ENCODE measurements around the gene ADAMTS4. TPM values are rescaled to one million over a fixed set of nuclear protein-coding genes. Genes with fewer than 3 reads are reported as not detected.
A peak's percentile ranks its signal among the peaks of the same experiment; 100 is the strongest.

The ADAMTS4 gene
- total RNA-seq, 2 experiments from 2014 or later = 2.3 to 3.0 TPM

DNA sequence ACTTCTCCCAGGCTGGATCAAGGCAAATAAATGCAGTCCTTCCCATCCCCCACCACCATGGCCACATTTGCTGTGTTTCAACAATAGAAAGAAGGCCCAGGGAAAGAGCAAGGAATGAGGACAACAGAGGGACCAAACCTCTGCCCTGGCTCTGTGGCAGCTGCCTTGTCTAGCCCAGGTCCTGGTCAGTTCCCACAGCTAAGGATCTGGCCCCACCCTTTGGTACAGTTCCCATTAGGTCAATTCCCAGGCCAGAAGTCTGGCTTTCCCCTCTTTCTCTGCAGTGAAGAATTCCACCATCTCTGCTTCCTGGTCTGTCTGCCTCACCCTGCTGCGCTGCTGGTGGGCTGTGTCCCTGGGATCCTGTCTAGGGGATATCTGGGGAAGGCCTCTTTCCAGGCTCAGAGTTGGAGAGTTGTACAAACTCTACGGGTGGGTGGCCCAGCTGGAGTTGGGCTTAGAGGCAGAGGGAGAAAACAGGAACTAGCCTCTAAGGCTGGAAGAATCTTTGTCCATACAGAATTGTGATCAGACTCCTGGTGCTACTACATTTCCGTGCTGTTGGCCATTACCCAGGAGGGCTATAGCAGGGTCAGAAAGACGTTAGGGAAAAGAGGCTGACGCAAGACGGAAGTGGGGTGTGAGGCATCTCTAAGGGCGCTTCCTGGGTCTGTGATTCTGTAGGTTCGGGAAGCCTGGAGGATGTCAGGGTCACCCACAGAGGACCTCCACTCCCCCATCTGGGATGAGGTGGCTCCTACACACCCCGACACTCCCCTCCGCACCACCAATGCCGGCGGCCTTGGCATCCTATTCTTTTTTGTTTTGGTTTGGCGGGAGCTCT is 2.4 kb upstream of the ADAMTS4 start:
- Mint-ChIP-seq H3K27ac (peak overlapping the region; percentile 87), H3K4me1 (ENCODE audit: low read depth) (peaks cover 55% of the 10 kb centered on the region), H3K4me3 (peak overlapping the region; percentile 88), H3K36me3 (peaks cover 16% of the 10 kb centered on the region), H3K9me3 (no peaks in the 10 kb centered on the region), H3K27me3 (no peaks in the 10 kb centered on the region)
- intact Hi-C loops (cut with micrococcal nuclease) = loop anchor here (5.0 kb wide), 1 partner anchor 186 kb away; no protein-coding TSS in a partner anchor
- DNase-seq = no peak
- ChIA-PET POLR2A (interaction anchor here (0.6 to 3.3 kb wide), 17 partner anchors 9 to 486 kb away, joined by 3 to 20 read pairs (median 3); partner anchors contain the start of genes PPOX, TOMM40L and USF1), CTCF (interaction anchor here (0.7 to 7.6 kb wide), 11 partner anchors 8 to 182 kb away, joined by 3 to 103 read pairs (median 6); partner anchors contain the start of genes PPOX, SDHC and TOMM40L)

DNA sequence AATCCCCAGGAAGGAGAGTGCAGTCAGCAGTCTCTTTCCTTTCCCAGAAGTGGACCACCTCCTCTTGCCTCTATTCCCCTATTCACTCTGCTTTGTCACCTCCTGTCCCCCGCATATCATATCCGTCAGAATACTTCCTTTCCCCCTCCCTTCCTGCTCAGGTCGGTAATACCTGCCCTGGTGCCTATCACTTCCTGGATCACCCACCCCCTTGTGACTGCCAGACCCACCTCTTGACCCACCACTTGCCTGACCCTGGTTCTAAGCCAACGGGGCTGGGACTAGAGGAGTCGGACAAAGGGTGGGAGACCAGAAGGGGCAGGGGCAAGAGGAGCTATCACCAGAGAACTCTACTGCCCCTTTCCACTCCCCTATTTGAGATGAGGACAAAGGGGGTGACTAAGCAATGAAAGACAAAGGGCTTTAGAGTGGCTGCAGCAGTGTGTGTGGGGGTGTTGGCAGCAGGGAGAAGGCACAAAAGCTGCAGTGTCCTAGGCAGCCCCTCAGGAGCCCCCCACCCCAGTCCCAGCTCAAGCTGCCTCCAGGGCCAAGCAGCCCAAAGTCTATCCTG is 1.7 kb upstream of the ADAMTS4 start:
- ChIA-PET POLR2A (interaction anchor here (1.0 to 3.3 kb wide), 4 partner anchors 25 to 155 kb away, joined by 3 to 11 read pairs (median 3); partner anchors contain the start of genes PPOX, TOMM40L and USF1), CTCF (interaction anchor here (3.4 to 7.6 kb wide), 3 partner anchors 8 to 182 kb away, joined by 22 to 103 read pairs (median 68); partner anchors contain the start of gene TOMM40L)
- peaks cover 52% of the 10 kb centered on the region for H3K4me1 Mint-ChIP-seq (ENCODE audit: low read depth)

DNA sequence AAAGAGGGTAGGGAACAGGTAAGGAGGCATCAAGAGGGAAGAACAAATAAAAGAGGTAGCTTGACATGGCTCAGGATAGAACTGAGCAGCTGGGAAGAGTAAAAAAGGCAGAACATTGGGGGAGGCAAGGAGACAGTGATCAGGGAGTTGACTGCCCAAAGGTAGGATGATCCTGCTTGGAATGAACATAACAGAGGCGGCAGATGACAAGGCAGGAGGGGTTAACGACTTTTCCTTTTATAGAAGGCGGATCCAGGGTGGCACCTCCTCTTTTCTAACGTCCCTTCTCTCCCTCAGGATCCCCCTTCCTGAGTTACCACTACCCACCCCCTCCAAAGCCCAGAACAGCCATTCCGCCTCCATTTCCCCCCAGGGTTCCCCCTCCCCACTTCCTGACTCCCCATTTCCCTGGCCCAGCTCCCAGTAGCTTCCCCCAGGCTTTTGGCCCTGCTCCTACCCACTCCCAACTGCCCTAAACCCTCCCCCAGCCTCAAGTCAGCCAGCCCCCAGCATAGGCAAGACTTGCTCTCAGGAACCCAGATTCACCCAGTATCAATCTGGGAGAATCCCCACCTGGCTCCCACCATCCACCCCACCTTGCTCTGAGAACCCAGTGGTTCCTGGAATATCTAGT is 769 bp upstream of the ADAMTS4 start:
- Mint-ChIP-seq H3K4me1 (ENCODE audit: low read depth) (peaks cover 51% of the 10 kb centered on the region), H3K9me3 (no peaks in the 10 kb centered on the region), H3K36me3 (peaks cover 11% of the 10 kb centered on the region), H3K4me3 (no peak overlapping the region), H3K27ac (peak overlapping the region; percentile 87), H3K27me3 (no peaks in the 10 kb centered on the region)
- intact Hi-C loops (cut with micrococcal nuclease) = loop anchor here (5.0 kb wide), 1 partner anchor 188 kb away; no protein-coding TSS in a partner anchor
- CTCF ChIA-PET = interaction anchor here (1.0 to 2.8 kb wide), 3 partner anchors 14 to 27 kb away, joined by 3 to 16 read pairs (median 6); partner anchors contain the start of gene TOMM40L
- DNase-seq = no peak
- POLR2A ChIA-PET = no interaction called here

More for the DNA sequence above, 1.7 kb upstream of the ADAMTS4 start:
- H3K9me3 Mint-ChIP-seq = no peaks in the 10 kb centered on the region
- DNase-seq = peak; percentile 40
- H3K4me3 Mint-ChIP-seq = peak overlapping the region; percentile 13
- H3K36me3 Mint-ChIP-seq = peaks cover 14% of the 10 kb centered on the region
- peak overlapping the region; percentile 87 for H3K27ac Mint-ChIP-seq
- no peaks in the 10 kb centered on the region for H3K27me3 Mint-ChIP-seq
- intact Hi-C loops (cut with micrococcal nuclease) = loop anchor here (5.0 kb wide), 1 partner anchor 187 kb away; no protein-coding TSS in a partner anchor

DNA sequence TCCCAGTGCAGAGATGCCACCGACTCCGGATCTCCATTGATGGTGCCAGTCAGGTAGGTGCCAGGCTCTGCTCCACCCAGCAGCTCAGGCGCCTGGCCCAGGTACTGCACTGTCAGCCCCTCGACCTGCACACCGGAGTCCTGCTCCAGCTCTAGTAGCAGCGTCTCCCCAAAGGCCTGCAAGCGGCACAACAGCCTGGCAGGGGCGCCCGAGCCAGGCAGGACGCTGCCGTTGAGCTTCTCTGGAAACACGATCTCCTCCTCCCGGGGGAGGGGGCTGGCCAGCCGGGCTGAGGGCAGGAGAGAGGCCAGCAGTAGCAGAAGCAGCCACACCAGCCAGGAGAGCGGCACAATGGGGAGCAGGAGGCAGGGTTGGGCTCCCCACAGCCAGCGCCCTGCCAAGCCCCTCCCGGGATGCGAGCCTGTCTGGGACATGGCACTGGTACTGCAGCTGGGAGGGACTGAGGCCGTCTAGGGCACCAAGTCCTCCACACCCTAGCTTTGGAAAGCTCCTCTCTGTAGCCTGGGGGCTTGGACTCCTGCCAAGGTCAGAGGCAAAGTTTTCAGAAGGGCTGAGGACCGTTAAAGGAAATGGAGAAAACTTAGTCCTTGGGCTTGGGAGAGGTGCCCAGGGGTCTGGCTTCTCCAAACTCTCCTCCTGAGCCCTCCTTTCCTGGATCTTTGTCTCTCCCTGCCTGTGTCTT is 509 bp downstream of the ADAMTS4 start:
- H3K4me3 Mint-ChIP-seq = no peak overlapping the region
- intact Hi-C loops (cut with micrococcal nuclease) = no loop called here
- no peak for DNase-seq
- ChIA-PET CTCF (interaction anchor here (1.8 to 2.8 kb wide), 2 partner anchors 17 to 28 kb away, joined by 6 to 16 read pairs; partner anchors contain the start of gene TOMM40L), POLR2A (no interaction called here)
- no peaks in the 10 kb centered on the region for H3K27me3 Mint-ChIP-seq
- peaks cover 2% of the 10 kb centered on the region for H3K36me3 Mint-ChIP-seq
- peak overlapping the region; percentile 4 for H3K27ac Mint-ChIP-seq
- H3K4me1 Mint-ChIP-seq (ENCODE audit: low read depth) = peaks cover 40% of the 10 kb centered on the region
- H3K9me3 Mint-ChIP-seq = no peaks in the 10 kb centered on the region

DNA sequence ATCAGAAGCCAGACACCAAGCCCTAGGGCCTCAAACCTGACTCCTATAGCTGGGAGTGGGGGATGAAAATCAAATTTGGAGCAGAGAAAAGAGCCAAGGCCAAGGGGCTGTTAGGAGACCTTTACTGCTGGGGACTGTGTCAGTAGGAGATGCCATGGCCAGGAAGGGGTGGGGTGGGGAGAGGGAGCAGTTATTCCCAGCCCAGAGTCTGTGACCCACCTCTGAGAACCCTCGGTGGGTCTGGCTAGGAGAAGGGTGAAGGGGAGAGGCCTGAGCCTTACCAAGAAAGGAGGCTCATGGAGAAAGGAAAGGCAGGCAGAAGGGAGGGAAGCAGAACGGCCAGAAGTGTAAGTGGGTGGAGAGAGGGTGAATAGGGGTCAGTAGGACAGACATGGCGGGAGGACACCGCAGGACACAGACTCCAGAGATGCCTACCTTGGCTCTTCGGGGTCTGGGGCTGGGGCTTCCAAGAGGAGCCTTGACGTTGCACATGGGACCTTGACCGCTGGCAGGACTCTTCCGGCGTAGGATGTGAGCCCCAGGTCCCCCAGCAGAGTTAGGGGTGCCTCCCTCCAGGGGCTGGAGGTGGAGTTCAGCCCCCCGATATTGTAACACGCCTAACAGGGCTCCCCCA is 1.2 kb downstream of the ADAMTS4 start:
- POLR2A ChIA-PET = no interaction called here
- CTCF ChIA-PET = interaction anchor here (1.1 to 2.8 kb wide), 2 partner anchors 16 to 29 kb away, joined by 3 to 16 read pairs; partner anchors contain the start of gene TOMM40L
- Mint-ChIP-seq H3K27me3 (no peaks in the 10 kb centered on the region), H3K4me3 (no peak overlapping the region), H3K36me3 (no peaks in the 10 kb centered on the region), H3K4me1 (ENCODE audit: low read depth) (peaks cover 41% of the 10 kb centered on the region), H3K27ac (peak overlapping the region; percentile 9), H3K9me3 (no peaks in the 10 kb centered on the region)
- DNase-seq = no peak
- intact Hi-C loops (cut with micrococcal nuclease) = no loop called here

DNA sequence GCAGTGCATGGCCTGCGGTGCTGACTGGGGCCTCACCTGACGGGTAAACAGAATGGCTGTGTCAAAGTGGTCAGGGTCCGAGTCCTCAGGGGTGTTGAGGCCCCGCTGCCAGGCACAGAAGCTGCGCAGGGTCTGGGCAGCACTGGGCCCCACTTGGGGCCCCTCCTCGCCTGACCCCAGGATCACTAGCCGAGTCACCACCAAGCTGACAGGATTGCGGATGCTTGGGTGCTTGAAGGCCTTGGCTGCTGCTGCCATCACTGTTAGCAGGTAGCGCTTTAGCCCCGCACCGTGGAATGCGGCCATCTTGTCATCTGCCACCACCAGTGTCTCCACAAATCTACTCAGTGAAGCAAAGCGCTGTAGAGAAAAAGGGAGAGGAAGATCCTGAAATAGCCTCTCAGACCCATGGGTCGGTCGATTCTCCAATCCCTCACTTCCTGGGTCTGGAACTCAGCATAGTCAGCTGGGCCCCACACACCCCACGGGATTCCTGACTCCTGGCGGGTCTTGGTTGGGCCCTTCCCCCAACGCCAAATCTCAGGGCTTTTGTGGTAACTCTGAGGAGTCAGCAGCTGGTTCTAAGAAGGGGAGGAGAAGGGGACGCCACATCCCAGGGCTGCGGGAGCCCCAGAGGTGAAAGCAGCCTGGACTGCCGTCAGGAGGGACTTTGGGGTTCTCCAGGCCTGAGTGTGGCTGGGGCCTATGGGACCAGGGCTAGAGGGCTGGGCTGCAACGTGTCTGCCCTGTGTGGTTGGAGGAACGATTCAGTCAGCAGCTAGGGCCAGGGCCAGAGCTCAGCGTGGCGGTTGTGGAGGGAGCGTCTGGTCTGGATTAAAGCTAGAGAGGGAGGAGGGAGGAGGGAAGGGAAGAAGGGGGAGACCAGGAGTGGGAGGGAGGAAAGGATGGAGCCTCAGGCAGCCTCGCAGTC is 2.1 kb downstream of the ADAMTS4 start:
- DNase-seq = no peak
- H3K27me3 Mint-ChIP-seq = no peaks in the 10 kb centered on the region
- H3K4me3 Mint-ChIP-seq = no peak overlapping the region
- no peaks in the 10 kb centered on the region for H3K9me3 Mint-ChIP-seq
- POLR2A ChIA-PET = no interaction called here
- H3K36me3 Mint-ChIP-seq = no peaks in the 10 kb centered on the region
- no peak overlapping the region for H3K27ac Mint-ChIP-seq
- CTCF ChIA-PET = interaction anchor here (1.1 to 2.8 kb wide), 2 partner anchors 15 to 30 kb away, joined by 3 to 16 read pairs; partner anchors contain the start of gene TOMM40L
- H3K4me1 Mint-ChIP-seq (ENCODE audit: low read depth) = peaks cover 43% of the 10 kb centered on the region
- intact Hi-C loops (cut with micrococcal nuclease) = no loop called here

DNA sequence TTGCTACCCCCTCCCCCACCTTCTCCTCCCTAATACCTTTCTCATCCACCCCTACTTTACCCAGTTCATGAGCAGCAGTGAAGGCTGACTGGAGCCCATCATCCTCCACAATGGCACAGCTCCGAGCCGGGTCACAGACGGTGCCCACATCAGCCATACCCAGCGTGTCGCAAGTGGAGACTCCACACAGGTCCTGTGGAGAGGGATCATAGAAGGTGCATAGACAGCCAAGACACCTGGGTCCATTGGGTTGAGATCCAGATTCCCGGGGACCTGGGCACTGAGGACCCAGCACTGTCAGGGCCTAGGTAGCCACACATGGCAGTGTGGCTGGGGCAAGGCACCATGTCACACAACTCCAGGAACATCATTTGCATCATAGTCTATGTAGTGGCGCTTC is 2.7 kb downstream of the ADAMTS4 start:
- Mint-ChIP-seq H3K4me3 (no peak overlapping the region), H3K36me3 (no peaks in the 10 kb centered on the region), H3K9me3 (no peaks in the 10 kb centered on the region), H3K4me1 (ENCODE audit: low read depth) (peaks cover 36% of the 10 kb centered on the region), H3K27me3 (no peaks in the 10 kb centered on the region), H3K27ac (no peak overlapping the region)
- intact Hi-C loops (cut with micrococcal nuclease) = no loop called here
- ChIA-PET POLR2A (no interaction called here), CTCF (no interaction called here)
- DNase-seq = no peak

DNA sequence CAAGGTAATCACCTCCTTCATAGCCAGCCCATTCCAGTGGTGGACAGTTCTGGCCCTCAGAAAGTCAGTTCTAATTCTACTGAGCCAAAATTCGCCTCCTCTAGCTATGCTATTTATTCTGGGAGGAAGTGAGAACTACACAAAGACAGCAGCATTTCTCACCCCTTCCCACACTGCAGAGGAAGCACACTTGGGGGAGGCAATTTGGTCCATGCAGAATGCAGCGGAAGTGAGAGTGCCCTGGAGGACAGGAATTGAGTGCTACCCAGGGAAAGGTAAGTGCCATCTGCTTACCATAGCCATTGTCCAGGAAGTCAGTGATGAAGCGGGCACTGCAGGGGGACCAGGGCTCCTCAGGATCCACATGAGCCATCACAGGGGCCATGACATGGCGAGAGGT is 3.7 kb downstream of the ADAMTS4 start:
- Mint-ChIP-seq H3K4me3 (no peak overlapping the region), H3K27ac (peak overlapping the region; percentile 14), H3K27me3 (no peaks in the 10 kb centered on the region), H3K4me1 (ENCODE audit: low read depth) (peaks cover 27% of the 10 kb centered on the region), H3K36me3 (no peaks in the 10 kb centered on the region), H3K9me3 (no peaks in the 10 kb centered on the region)
- ChIA-PET CTCF (no interaction called here), POLR2A (no interaction called here)
- DNase-seq = no peak
- intact Hi-C loops (cut with micrococcal nuclease) = no loop called here

DNA sequence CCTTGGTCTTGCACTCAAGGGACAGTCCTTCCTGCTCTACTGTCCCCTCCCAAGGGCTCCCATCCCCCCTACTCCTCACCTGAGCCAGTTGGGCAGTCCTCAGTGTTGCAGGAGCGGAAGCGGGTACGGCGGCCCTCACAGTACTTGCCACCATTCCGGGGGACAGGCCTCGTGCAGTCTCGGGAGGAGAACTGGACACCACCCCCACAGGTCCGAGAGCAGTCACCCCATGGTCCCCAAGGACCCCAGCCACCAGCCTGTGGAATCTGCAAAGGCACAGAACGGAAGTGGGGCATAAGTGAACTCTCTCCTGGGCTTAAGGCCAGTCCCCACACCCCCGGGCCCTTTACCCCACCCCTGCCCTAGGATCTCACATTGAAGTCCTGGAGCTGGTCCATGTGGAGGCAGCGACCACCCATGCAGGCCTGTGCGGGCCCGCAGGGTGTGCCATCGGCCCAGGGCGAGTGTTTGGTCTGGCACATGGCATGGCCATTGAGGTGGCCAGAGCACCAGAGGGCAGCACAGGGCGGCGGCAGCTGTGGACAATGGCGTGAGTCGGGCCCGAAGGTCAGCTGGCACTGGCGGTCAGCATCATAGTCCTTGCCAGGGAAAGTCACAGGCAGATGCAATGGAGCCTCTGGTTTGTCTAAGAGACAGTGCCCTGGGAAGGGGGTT is 5.2 kb downstream of the ADAMTS4 start:
- ChIA-PET POLR2A (interaction anchor here (2.0 kb wide), 1 partner anchor 8 kb away, joined by 8 read pairs; the partner anchor contains the start of gene NDUFS2), CTCF (interaction anchor here (1.4 to 5.0 kb wide), 5 partner anchors 10 to 32 kb away, joined by 4 to 69 read pairs (median 7); partner anchors contain the start of genes B4GALT3, NDUFS2 and TOMM40L)
- intact Hi-C loops (cut with micrococcal nuclease) = no loop called here
- DNase-seq = no peak
- Mint-ChIP-seq H3K4me3 (no peak overlapping the region), H3K9me3 (no peaks in the 10 kb centered on the region), H3K27me3 (no peaks in the 10 kb centered on the region), H3K4me1 (ENCODE audit: low read depth) (peaks cover 25% of the 10 kb centered on the region), H3K27ac (peak overlapping the region; percentile 28), H3K36me3 (no peaks in the 10 kb centered on the region)
